Duodenal mucosa (tissue), 2 donors: Measurements from ENCODE around the gene ABCG5.

Experiments used
- H3K27ac ChIP-seq: one replicate; pipeline ENCODE4 v1.7.0; 2013; ENCODE audit warnings: low read depth, low read length
- H3K27me3 ChIP-seq, 2 donors: one replicate each; pipeline ENCODE4 v1.7.0; 2013; ENCODE audit warnings: low read length in 2 of 2, control low read depth in 1 of 2; ENCODE audit not compliant: insufficient read depth in 2 of 2, control insufficient read depth in 1 of 2
- H3K36me3 ChIP-seq, 2 donors: one replicate each; pipeline ENCODE4 v1.7.0; 2013; ENCODE audit warnings: low read length in 2 of 2, control low read depth in 1 of 2; ENCODE audit not compliant: insufficient read depth in 2 of 2, control insufficient read depth in 1 of 2
- H3K4me1 ChIP-seq, 2 donors: one replicate each; pipeline ENCODE4 v1.7.0; 2013; ENCODE audit warnings: low read length in 2 of 2, control low read depth in 1 of 2; ENCODE audit not compliant: insufficient read depth in 2 of 2, control insufficient read depth in 1 of 2
- H3K4me3 ChIP-seq, 2 donors: one replicate each; pipeline ENCODE4 v1.7.0; 2013; ENCODE audit warnings: low read length in 2 of 2, low read depth in 1 of 2
- H3K9ac ChIP-seq, 2 donors: one replicate each; pipeline ENCODE4 v1.7.0; 2013; ENCODE audit warnings: low read length in 2 of 2, low read depth in 1 of 2
- H3K9me3 ChIP-seq, 2 donors: one replicate each; pipeline ENCODE4 v1.7.0; 2013; ENCODE audit warnings: low read length in 2 of 2, control low read depth in 1 of 2; ENCODE audit not compliant: control insufficient read depth in 1 of 2

The ABCG5 gene

DNA sequence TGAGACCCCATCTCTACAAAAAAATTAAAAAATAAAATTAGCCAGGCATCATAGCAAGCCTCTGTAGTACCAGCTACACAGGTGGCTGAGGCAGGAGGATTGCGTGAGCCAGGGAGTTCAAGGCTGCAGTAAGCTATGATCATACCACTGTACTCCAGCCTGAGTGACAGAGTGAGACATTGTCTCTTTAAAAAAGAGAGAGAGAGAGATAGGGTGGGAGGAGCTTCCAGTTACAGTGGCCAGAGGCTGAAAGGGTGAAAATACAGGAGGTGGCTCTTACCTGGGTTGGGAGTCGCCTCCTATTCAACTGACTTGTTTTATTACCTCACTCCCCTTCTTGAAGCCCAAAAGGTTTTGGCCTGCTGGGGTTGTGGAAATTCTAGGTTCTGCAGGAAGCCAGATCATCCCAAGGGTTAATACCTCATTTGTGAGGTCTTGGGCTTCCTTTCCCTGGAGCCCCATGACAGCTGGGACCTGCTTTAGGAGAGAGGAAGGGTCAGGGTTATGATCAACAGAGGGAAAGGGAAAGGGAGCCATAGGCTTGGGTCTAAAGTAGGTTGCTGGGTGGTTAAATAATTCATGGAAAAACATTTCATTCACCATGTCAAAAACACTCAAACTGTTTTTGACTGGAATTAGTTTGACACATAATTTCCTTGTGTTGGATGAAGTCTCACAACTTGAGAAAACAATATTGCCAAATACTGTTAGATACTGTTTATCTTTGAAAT is 47.4 kb downstream of the ABCG5 start:
- Histone ChIP-seq H3K36me3 (peaks cover 6 to 8% of the 10 kb centered on the region in 2 donors), H3K4me1 (peaks cover 0 to 6% of the 10 kb centered on the region in 2 donors), H3K4me3 (no peak overlapping the region), H3K27ac (no peak overlapping the region), H3K9me3 (no peaks in the 10 kb centered on the region), H3K27me3 (no peaks in the 10 kb centered on the region), H3K9ac (no peak overlapping the region)

DNA sequence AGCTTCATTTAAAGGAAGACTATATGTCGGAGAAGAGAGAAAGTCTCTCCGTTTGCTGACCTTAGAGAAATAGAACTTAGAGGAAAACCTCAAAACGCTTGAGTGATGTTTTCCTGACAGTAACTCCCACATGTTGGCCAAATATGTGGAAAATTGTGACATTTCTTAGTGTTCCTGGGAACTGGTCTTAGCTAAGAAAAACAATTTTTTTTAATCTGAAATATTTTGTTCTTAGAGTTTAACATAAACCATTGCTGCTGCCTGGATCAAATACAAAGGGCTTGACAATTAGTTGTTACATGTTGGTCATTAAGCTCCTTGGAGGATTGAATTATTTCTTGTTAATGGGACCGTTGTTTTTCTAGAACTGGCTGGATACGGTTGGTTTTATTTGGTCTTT is 48.5 kb downstream of the ABCG5 start:
- no peak overlapping the region for H3K4me3 ChIP-seq
- peaks cover 6 to 8% of the 10 kb centered on the region in 2 donors for H3K36me3 ChIP-seq
- no peak overlapping the region for H3K9ac ChIP-seq
- H3K27ac ChIP-seq, result no peak overlapping the region
- H3K27me3 ChIP-seq, result no peaks in the 10 kb centered on the region
- H3K9me3 ChIP-seq, result no peaks in the 10 kb centered on the region
- peaks cover 0 to 6% of the 10 kb centered on the region in 2 donors for H3K4me1 ChIP-seq

DNA sequence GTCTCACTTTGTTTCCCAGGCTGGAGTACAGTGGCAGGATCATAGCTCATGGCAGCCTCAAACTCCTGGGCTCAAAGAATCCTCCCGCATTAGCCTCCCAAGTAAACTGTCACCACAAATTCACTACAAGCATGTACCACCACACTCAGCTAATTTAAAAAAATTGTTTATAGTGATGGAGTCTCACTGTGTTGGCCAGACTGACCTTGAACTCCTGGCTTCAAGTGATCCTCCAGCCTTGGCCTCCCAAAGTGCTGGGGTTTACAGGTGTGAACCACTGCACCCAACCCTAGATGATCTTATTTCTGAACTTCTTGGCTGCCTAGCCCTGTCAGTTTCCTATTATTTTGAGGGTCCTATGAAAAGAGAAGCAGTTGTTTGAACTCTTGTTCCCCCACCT is 50.0 kb downstream of the ABCG5 start:
- Histone ChIP-seq H3K9ac (no peak overlapping the region), H3K27ac (no peak overlapping the region), H3K36me3 (peaks cover 6 to 8% of the 10 kb centered on the region in 2 donors)

DNA sequence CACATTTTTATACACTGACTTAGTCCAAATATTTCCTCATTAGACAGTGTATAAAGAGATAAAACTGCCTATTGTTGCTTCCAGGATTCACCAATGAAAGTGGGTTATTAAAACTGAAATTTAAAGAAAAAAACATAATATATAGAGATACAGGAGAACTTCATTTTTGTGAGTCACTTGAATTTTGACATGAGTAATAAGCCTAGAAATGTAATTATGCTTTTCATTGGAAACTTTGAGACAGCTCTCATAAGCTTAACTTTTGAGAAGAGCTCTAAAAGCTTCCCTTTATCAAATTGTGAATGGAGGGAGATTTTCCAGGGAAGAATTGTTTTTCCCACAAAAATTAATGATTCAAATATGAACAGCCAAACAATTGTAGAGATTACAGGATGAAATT is 50.7 kb downstream of the ABCG5 start:
- Histone ChIP-seq H3K9me3 (no peaks in the 10 kb centered on the region), H3K4me1 (peaks cover 0 to 6% of the 10 kb centered on the region in 2 donors), H3K9ac (no peak overlapping the region), H3K27ac (no peak overlapping the region), H3K36me3 (peaks cover 6 to 8% of the 10 kb centered on the region in 2 donors), H3K27me3 (no peaks in the 10 kb centered on the region), H3K4me3 (no peak overlapping the region)

More for the DNA sequence above, 50.0 kb downstream of the ABCG5 start:
- H3K27me3 ChIP-seq, result no peaks in the 10 kb centered on the region
- H3K4me1 ChIP-seq, result peaks cover 0 to 6% of the 10 kb centered on the region in 2 donors
- H3K4me3 ChIP-seq, result no peak overlapping the region
- H3K9me3 ChIP-seq, result no peaks in the 10 kb centered on the region

DNA sequence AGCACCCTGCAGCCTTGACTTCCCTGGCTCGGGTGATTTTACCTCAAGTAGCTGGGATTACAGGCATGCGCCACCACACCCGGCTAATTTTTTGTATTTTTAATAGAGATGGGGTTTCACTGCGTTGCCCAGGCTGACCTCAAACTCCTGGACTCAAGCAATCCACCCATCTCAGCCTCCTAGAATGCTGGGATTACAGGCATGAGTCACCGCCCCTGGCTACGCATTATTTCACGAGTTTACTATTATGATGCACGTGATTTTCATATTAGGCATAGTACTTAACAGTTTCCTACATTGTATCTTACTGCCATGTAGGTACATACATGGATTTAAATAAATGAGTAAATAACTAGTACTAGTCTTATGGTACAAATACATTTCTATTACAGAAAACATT is 60.4 kb downstream of the ABCG5 start:
- peaks cover 4% of the 10 kb centered on the region in 2 donors for H3K36me3 ChIP-seq
- no peak overlapping the region for H3K27ac ChIP-seq
- H3K9ac ChIP-seq, result no peak overlapping the region
- no peaks in the 10 kb centered on the region for H3K9me3 ChIP-seq
- H3K4me1 ChIP-seq, result no peaks in the 10 kb centered on the region
- no peaks in the 10 kb centered on the region for H3K27me3 ChIP-seq
- H3K4me3 ChIP-seq, result no peak overlapping the region

DNA sequence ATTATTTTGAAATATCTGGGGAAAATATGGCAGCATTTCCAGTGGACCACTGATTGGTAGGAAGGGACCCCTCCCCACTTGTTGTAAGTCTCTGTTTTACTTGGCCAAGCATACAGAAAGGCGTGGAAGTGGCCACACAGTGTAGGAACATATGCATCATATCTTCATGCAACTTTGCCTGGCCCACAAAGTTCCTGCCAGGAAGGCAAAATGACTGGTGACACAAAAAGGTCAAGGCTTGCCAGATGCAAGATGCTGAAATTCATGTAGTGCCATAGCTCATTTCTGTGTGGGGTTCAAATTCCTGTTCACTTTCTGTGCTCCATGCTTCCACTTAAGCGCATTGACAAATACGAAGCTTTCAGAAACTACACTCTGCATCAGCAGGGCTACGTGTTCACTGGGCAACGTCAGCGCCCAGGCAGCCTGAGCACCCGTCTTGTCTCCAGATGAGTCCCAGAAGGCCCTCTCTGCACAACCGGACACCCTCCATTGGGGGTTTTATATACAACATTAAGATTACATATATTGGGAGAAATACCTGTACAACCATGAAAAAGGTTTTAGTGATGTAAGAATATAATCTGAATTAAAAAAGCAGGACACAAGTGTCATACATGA is 61.2 kb downstream of the ABCG5 start:
- no peak overlapping the region for H3K4me3 ChIP-seq
- peaks cover 4% of the 10 kb centered on the region in 2 donors for H3K36me3 ChIP-seq
- no peak overlapping the region for H3K9ac ChIP-seq
- H3K27ac ChIP-seq, result no peak overlapping the region
- no peaks in the 10 kb centered on the region for H3K9me3 ChIP-seq
- no peaks in the 10 kb centered on the region for H3K4me1 ChIP-seq
- H3K27me3 ChIP-seq, result no peaks in the 10 kb centered on the region

DNA sequence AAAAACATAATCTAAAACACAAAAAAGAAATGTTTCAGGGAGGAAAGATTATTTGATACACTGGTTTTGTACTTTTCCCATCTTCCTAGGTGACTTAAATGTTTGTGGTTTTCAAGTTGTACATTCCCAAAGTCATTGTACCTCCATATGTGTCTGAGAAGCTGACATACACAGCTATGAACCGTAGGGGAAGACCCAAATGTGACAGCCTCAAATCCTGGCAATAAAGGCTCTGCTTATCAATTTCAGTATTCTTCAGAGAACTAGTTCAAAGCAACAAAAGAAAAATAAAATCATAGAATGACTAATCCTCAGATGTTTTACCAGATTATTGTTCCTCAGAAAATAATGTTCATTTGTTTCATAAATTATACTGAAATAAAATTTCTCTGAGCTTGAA is 62.3 kb downstream of the ABCG5 start:
- Histone ChIP-seq H3K9me3 (no peaks in the 10 kb centered on the region), H3K4me1 (no peaks in the 10 kb centered on the region), H3K27ac (no peak overlapping the region), H3K27me3 (no peaks in the 10 kb centered on the region), H3K4me3 (no peak overlapping the region), H3K36me3 (peaks cover 4% of the 10 kb centered on the region in 2 donors), H3K9ac (no peak overlapping the region)

DNA sequence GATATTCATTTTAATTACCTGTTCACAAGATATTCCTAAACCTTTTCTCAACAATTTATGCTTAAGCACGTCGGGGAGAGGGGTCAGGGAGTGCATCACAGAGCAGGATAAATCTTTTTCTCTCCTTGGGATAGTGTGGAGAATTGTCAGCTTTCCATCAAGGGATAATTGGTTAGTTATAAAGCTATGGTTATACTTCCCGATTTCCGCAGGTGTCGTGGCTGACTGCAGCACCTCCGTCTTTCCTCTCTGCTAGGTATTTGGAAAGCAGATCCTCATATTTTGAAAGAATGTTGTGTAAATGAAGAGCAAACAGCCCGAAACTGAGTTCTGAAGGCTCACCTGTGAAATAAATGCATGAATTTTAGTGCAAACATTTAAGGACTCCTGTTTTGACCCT is 64.0 kb downstream of the ABCG5 start:
- Histone ChIP-seq H3K4me1 (no peaks in the 10 kb centered on the region), H3K27ac (peak overlapping the region; percentile 83), H3K4me3 (peak overlapping the region; percentile 91 to 96), H3K36me3 (peaks cover 4% of the 10 kb centered on the region in 2 donors), H3K9me3 (no peaks in the 10 kb centered on the region), H3K9ac (peak overlapping the region; percentile 81 to 87), H3K27me3 (no peaks in the 10 kb centered on the region)

DNA sequence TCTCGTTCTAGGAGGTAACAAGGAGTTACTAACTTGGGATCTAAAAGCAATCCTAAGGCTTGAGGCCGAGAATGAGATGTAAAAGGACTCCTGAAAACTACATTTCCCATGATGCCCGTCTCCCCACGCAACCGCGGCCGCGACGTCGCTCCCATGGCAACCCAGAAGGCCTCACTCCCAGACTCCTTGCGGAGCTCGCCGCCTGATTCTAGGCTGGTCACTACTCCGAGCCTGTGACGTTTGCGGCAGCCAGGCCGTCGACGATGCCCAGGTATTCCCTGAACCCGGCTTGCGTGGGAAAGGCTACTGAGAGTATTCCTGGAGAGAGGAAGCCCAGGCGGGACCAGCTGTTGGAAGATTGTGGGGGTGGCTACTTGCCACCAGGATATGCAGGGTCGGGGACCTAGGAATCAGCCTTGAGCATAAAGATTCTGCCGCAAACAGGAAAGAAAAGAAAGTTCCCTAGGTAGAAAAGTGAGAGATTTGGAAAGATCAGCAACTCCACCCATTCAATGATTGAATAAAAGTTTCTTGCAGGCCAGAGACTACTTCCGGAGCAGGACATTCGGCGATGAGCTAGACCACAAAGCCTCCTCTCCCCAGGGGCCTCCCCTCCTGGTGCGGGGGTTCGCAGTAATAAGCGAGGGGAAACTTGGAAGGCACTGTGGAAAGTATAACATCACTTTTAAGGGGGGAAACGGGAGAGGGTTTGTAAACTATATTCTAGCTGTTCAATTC is 64.6 kb downstream of the ABCG5 start, which contains the start of gene DYNC2LI1:
Gene DYNC2LI1 (plus strand): TSS at position 164 of the 738 bp plus-strand sequence. CDS start 100 bp downstream, at position 264.
- peaks cover 4% of the 10 kb centered on the region in 2 donors for H3K36me3 ChIP-seq
- no peaks in the 10 kb centered on the region for H3K9me3 ChIP-seq
- H3K9ac ChIP-seq, result peak within 1 kb of the TSS; percentile 81 to 87
- H3K27me3 ChIP-seq, result no peaks in the 10 kb centered on the region
- H3K4me3 ChIP-seq, result peak within 1 kb of the TSS; percentile 91 to 96
- peak within 1 kb of the TSS; percentile 83 for H3K27ac ChIP-seq
- H3K4me1 ChIP-seq, result no peaks in the 10 kb centered on the region

DNA sequence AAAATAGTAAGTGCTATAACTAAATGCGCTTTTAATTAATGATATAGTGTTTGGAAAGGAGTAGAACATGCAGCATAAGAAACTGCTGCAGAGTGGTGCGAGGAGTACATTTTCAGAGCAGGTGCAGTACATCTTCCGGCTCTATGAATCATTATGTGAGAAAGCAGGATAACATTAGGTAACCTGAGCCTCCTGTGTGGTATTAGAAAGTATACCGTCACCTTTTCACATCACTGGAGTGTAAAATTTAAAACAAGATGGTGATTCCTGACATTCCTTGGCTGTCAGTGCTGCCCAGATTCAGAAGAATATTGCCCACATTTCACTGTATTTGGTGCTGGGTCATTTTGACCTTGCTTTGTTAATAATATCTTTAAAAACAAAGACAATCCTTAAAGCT is 72.6 kb downstream of the ABCG5 start:
- Histone ChIP-seq H3K27me3 (no peaks in the 10 kb centered on the region), H3K36me3 (no peaks in the 10 kb centered on the region), H3K9ac (no peak overlapping the region), H3K9me3 (no peaks in the 10 kb centered on the region), H3K27ac (no peak overlapping the region), H3K4me1 (peaks cover 4 to 7% of the 10 kb centered on the region in 2 donors), H3K4me3 (no peak overlapping the region)
